ENCODE results near the gene SLC29A1.
A peak's percentile ranks its signal among the peaks of the same experiment; 100 is the strongest.

SLC29A1 gene

GRCh38 chr6:44256775-44257024, 33.3 kb downstream of the SLC29A1 start:
- DNase-seq = no peak

GRCh38 chr6:44257025-44257752, 33.8 kb downstream of the SLC29A1 start, which contains the start of gene SLC35B2:
Gene SLC35B2 (minus strand): TSS chr6:44257528. CDS start chr6:44257410, 118 bp downstream.
- DNase-seq = peak; percentile 67

- DNase-seq = no peak
Observed at GRCh38 chr6:44257753-44258324, 34.4 kb downstream of the SLC29A1 start.

GRCh38 chr6:44258325-44258863, 35.0 kb downstream of the SLC29A1 start:
- DNase-seq = no peak

GRCh38 chr6:44258921-44259320, 35.5 kb downstream of the SLC29A1 start:
- DNase-seq = no peak

- DNase-seq = no peak
Observed at GRCh38 chr6:44260011-44260410, 36.6 kb downstream of the SLC29A1 start.

- no peak for DNase-seq
Observed at GRCh38 chr6:44260451-44261297, 37.3 kb downstream of the SLC29A1 start.

- DNase-seq = no peak
Observed at GRCh38 chr6:44261581-44261980, 38.2 kb downstream of the SLC29A1 start.

GRCh38 chr6:44262467-44263353, 39.3 kb downstream of the SLC29A1 start:
- DNase-seq = no peak

GRCh38 chr6:44263354-44264100, 40.1 kb downstream of the SLC29A1 start:
- peak; percentile 11 for DNase-seq

- peak; percentile 51 for DNase-seq
Observed at GRCh38 chr6:44264154-44265006, 41.0 kb downstream of the SLC29A1 start.

- peak; percentile 93 for DNase-seq
Observed at GRCh38 chr6:44265007-44265721, 41.8 kb downstream of the SLC29A1 start, which contains the start of gene NFKBIE. Gene NFKBIE (minus strand): TSS chr6:44265551. CDS start chr6:44265346, 205 bp downstream.

GRCh38 chr6:44265722-44266233, 42.4 kb downstream of the SLC29A1 start:
- no peak for DNase-seq

GRCh38 chr6:44266347-44266746, 43.0 kb downstream of the SLC29A1 start:
- DNase-seq = no peak

- no peak for DNase-seq
Observed at GRCh38 chr6:44267252-44267651, 43.9 kb downstream of the SLC29A1 start.

- DNase-seq = peak; percentile 69
Observed at GRCh38 chr6:44268095-44268628, 44.8 kb downstream of the SLC29A1 start.

GRCh38 chr6:44269178-44269920, 46.0 kb downstream of the SLC29A1 start:
- no peak for DNase-seq

GRCh38 chr6:44269921-44270525, 46.6 kb downstream of the SLC29A1 start, which contains the start of gene TMEM151B:
Gene TMEM151B (plus strand): TSS chr6:44270450. CDS start chr6:44270743, 293 bp downstream.
- DNase-seq = peak; percentile 34
